H9 (cell line): ENCODE data around the gene TSPO. TPM values are rescaled to one million over a fixed set of nuclear protein-coding genes. Genes with fewer than 3 reads are reported as not detected.
A peak's percentile ranks its signal among the peaks of the same experiment; 100 is the strongest.

Experiments
- DNase-seq: peaks from one replicate; pipeline ENCODE4 v3.0.0-alpha.2; 2017
- H2AFZ ChIP-seq: one replicate; pipeline ENCODE4 v1.6.1; 2013; ENCODE audit warnings: mild to moderate bottlenecking, low read length, control low read depth, moderate library complexity
- H2AK5ac ChIP-seq: 2 replicates; pipeline ENCODE4 v1.6.1; 2013; ENCODE audit warnings: low read length, control low read depth, mixed read lengths; ENCODE audit not compliant: insufficient read length
- H2BK120ac ChIP-seq: one replicate; pipeline ENCODE4 v1.6.1; 2013; ENCODE audit warnings: low read depth, mild to moderate bottlenecking, low read length, control low read depth, inconsistent platforms; ENCODE audit not compliant: poor library complexity, severe bottlenecking
- H2BK12ac ChIP-seq: 2 replicates; pipeline ENCODE4 v1.6.1; 2013; ENCODE audit warnings: low read length, control low read depth, mixed read lengths, low read depth; ENCODE audit not compliant: insufficient read length
- H2BK15ac ChIP-seq: 2 replicates; pipeline ENCODE4 v1.6.1; 2013; ENCODE audit warnings: low read depth, low read length, control low read depth
- H2BK20ac ChIP-seq: one replicate; pipeline ENCODE4 v1.6.1; 2013; ENCODE audit warnings: low read depth, mild to moderate bottlenecking, low read length, control low read depth, inconsistent platforms; ENCODE audit not compliant: poor library complexity, severe bottlenecking
- H2BK5ac ChIP-seq: 2 replicates; pipeline ENCODE4 v1.6.1; 2013; ENCODE audit warnings: low read length, control low read depth, mixed read lengths; ENCODE audit not compliant: insufficient read length
- H3K14ac ChIP-seq: 2 replicates; pipeline ENCODE4 v1.6.1; 2013; ENCODE audit warnings: low read length, control low read depth; ENCODE audit not compliant: insufficient read depth
- H3K18ac ChIP-seq: 2 replicates; pipeline ENCODE4 v1.6.1; 2013; ENCODE audit warnings: low read depth, mild to moderate bottlenecking, mixed read lengths, low read length, control low read depth; ENCODE audit not compliant: insufficient read length
- H3K23ac ChIP-seq: 2 replicates; pipeline ENCODE4 v1.6.1; 2013; ENCODE audit warnings: low read length, control low read depth, mixed read lengths, low read depth; ENCODE audit not compliant: insufficient read length
- H3K23me2 ChIP-seq: 2 replicates; pipeline ENCODE4 v1.6.1; 2013; ENCODE audit warnings: low read depth, mild to moderate bottlenecking, mixed read lengths, low read length, control low read depth; ENCODE audit not compliant: insufficient read length, poor library complexity, severe bottlenecking
- H3K27ac ChIP-seq: 2 replicates; pipeline ENCODE4 v1.5.1; 2013; ENCODE audit warnings: low read length, control low read depth, mixed read lengths, low read depth; ENCODE audit not compliant: insufficient read length
- H3K27me3 ChIP-seq: 2 replicates; pipeline ENCODE4 v1.6.1; 2013; ENCODE audit warnings: low read length, control low read depth, inconsistent platforms; ENCODE audit not compliant: insufficient read depth
- H3K4ac ChIP-seq: 2 replicates; pipeline ENCODE4 v1.6.1; 2013; ENCODE audit warnings: low read depth, mild to moderate bottlenecking, control low read depth, inconsistent platforms, low read length, moderate library complexity
- H3K4me1 ChIP-seq: 2 replicates; pipeline ENCODE4 v1.6.1; 2013; ENCODE audit warnings: low read length, control low read depth, inconsistent platforms; ENCODE audit not compliant: insufficient read depth
- H3K4me2 ChIP-seq: 2 replicates; pipeline ENCODE4 v1.6.1; 2013; ENCODE audit warnings: low read length, control low read depth, mixed read lengths; ENCODE audit not compliant: insufficient read length, insufficient read depth
- H3K56ac ChIP-seq: 2 replicates; pipeline ENCODE4 v1.6.1; 2013; ENCODE audit warnings: low read depth, mild to moderate bottlenecking, mixed read lengths, low read length, control low read depth; ENCODE audit not compliant: insufficient read length
- H3K79me1 ChIP-seq: 2 replicates; pipeline ENCODE4 v1.6.1; 2013; ENCODE audit warnings: low read depth, mild to moderate bottlenecking, moderate library complexity, low read length, control low read depth, inconsistent platforms; ENCODE audit not compliant: insufficient read depth, poor library complexity, severe bottlenecking
- H3K79me2 ChIP-seq: 2 replicates; pipeline ENCODE4 v1.6.1; 2013; ENCODE audit warnings: low read length, control low read depth, inconsistent platforms; ENCODE audit not compliant: insufficient read depth
- H3K9ac ChIP-seq: 2 replicates; pipeline ENCODE4 v1.6.1; 2013; ENCODE audit warnings: low read length, control low read depth, mixed read lengths; ENCODE audit not compliant: insufficient read length; ENCODE audit errors: extremely low read depth
- H3K9me3 ChIP-seq: one replicate; pipeline ENCODE4 v1.6.1; 2013; ENCODE audit warnings: low read depth, low read length, inconsistent platforms; ENCODE audit not compliant: control insufficient read depth
- H3T11ph ChIP-seq: one replicate; pipeline ENCODE4 v1.6.1; 2013; ENCODE audit warnings: mild to moderate bottlenecking, low read length, control low read depth, inconsistent platforms
- H4K20me1 ChIP-seq: one replicate; pipeline ENCODE4 v1.6.1; 2013; ENCODE audit not compliant: control insufficient read depth, insufficient read length, insufficient read depth
- H4K5ac ChIP-seq: 2 replicates; pipeline ENCODE4 v1.6.1; 2013; ENCODE audit warnings: low read depth, mild to moderate bottlenecking, mixed read lengths, low read length, control low read depth; ENCODE audit not compliant: insufficient read length
- H4K8ac ChIP-seq: replicated peaks from 2 replicates; pipeline ENCODE4 v1.6.1; 2013; ENCODE audit warnings: low read length, control low read depth, mixed read lengths, low read depth; ENCODE audit not compliant: insufficient read length
- H4K91ac ChIP-seq: 2 replicates; pipeline ENCODE4 v1.6.1; 2013; ENCODE audit warnings: low read depth, mild to moderate bottlenecking, moderate library complexity, mixed read lengths, low read length, control low read depth; ENCODE audit not compliant: insufficient read length
- H3K27ac Mint-ChIP-seq, 3 experiments: 2 replicates in 2 of 3; 3 replicates in 1 of 3; pipeline ENCODE4 v1.8.0; 2020 to 2021; ENCODE audit warnings: mixed read lengths in 3 of 3, mild to moderate bottlenecking in 1 of 3, moderate library complexity in 1 of 3
- H3K27me3 Mint-ChIP-seq: 2 replicates; pipeline ENCODE4 v1.8.0; 2021; ENCODE audit warnings: low read depth, mild to moderate bottlenecking, moderate library complexity, mixed read lengths
- H3K36me3 Mint-ChIP-seq, 3 experiments: 2 replicates in 2 of 3; 3 replicates in 1 of 3; pipeline ENCODE4 v1.8.0; 2020 to 2021; ENCODE audit warnings: low read depth in 3 of 3, mixed read lengths in 3 of 3; ENCODE audit not compliant: insufficient read depth in 1 of 3
- H3K4me1 Mint-ChIP-seq, 2 experiments: 2 replicates each; pipeline ENCODE4 v1.8.0; 2020; ENCODE audit warnings: mixed read lengths in 2 of 2
- H3K4me3 Mint-ChIP-seq, 2 experiments: 2 replicates in 1 of 2; 3 replicates in 1 of 2; pipeline ENCODE4 v1.8.0; 2020 to 2021; ENCODE audit warnings: mild to moderate bottlenecking in 2 of 2, mixed read lengths in 2 of 2, moderate library complexity in 1 of 2
- H3K9me3 Mint-ChIP-seq, 2 experiments: 2 replicates in 1 of 2; 3 replicates in 1 of 2; pipeline ENCODE4 v1.8.0; 2020; ENCODE audit warnings: mild to moderate bottlenecking in 2 of 2, mixed read lengths in 2 of 2, moderate library complexity in 1 of 2
- CTCF ChIP-seq: fragments of 200-600 bp; sonication (generic); conservative IDR thresholded peaks from 3 replicates; pipeline ENCODE4 v1.8.0; 2021; ENCODE audit warnings: antibody characterized with exemption, mild to moderate bottlenecking
- WGBS: extraction: QIAGEN DNeasy Blood & Tissue Kit; methylation state at CpG from one replicate; pipeline ENCODE4 v1.1.7; 2013; ENCODE audit warnings: missing lambda C conversion rate, low lambda C conversion rate, mixed read lengths; ENCODE audit not compliant: insufficient read length; ENCODE audit errors: extremely low coverage; 5-methylcytosine and 5-hydroxymethylcytosine counted together
- total RNA-seq: library from RNA; stranded (reverse); gene quantifications from 2 replicates; pipeline ENCODE4 v1.2.1, GENCODE V29; 2021

Gene TSPO
- total RNA-seq, 1 experiment from 2014 or later, result 14.8 TPM

- H2BK15ac ChIP-seq, result no peak overlapping the region
- H3K23me2 ChIP-seq, result peaks cover 11% of the 10 kb centered on the region
- H2BK5ac ChIP-seq, result no peak overlapping the region
- H3T11ph ChIP-seq, result no peak overlapping the region
- no CpG with 5 or more reads among the region's 86 CpGs for WGBS
- H2BK12ac ChIP-seq, result no peak overlapping the region
- peaks cover 4% of the 10 kb centered on the region; the same call in 1 of the 2 replicates for H3K4me1 ChIP-seq
- no peaks in the 10 kb centered on the region for H4K20me1 ChIP-seq
- H3K79me2 ChIP-seq, result no peaks in the 10 kb centered on the region
- DNase-seq, result no peak
- H3K27ac Mint-ChIP-seq, result no peak overlapping the region; a peak in 1 of 7 replicates
- no peak overlapping the region for H3K56ac ChIP-seq
- H3K9me3 ChIP-seq, result no peaks in the 10 kb centered on the region
- no peak overlapping the region for H3K9ac ChIP-seq
- H3K14ac ChIP-seq, result no peak overlapping the region
- H2BK120ac ChIP-seq, result no peak overlapping the region
- H3K27ac ChIP-seq, result no peak overlapping the region
- no peak overlapping the region for H2BK20ac ChIP-seq
- H3K18ac ChIP-seq, result no peak overlapping the region
- no peak overlapping the region for H4K5ac ChIP-seq
- H4K8ac ChIP-seq, result no peak overlapping the region
- no peak for TF ChIP-seq CTCF
- H3K79me1 ChIP-seq, result no peaks in the 10 kb centered on the region
- H3K9me3 Mint-ChIP-seq, result no peaks in the 10 kb centered on the region
- H3K27me3 Mint-ChIP-seq, result peaks cover 87% of the 10 kb centered on the region
- H3K23ac ChIP-seq, result no peak overlapping the region
- no peak overlapping the region for H2AK5ac ChIP-seq
- H2AFZ ChIP-seq, result no peak overlapping the region
- H3K36me3 Mint-ChIP-seq, result no peaks in the 10 kb centered on the region
- H3K27me3 ChIP-seq, result peaks cover 30% of the 10 kb centered on the region
- peak overlapping the region; percentile 85 for H3K4me2 ChIP-seq
- peaks cover 9 to 33% of the 10 kb centered on the region in 2 experiments for H3K4me1 Mint-ChIP-seq
- H3K4me3 Mint-ChIP-seq, result peak overlapping the region; percentile 67 to 81
- H3K4ac ChIP-seq, result no peak overlapping the region
- H4K91ac ChIP-seq, result no peak overlapping the region
These were observed 40.3 kb upstream of the TSPO start for GRCh38 chr22:43110927-43111623.
